Sciatic nerve (tissue), 2 donors: ENCODE results near the gene MKRN1. TPM values are rescaled to one million over a fixed set of nuclear protein-coding genes. Genes with fewer than 3 reads are reported as not detected.
"Not testable (repeated sequence)": the region's sequence is repeated elsewhere in the genome, so short reads cannot be mapped to it uniquely, and the experiment has no call there.

ENCODE experiments used
- ATAC-seq: fragments of 200-7000 bp; cut with Tn5 transposase; one replicate; pipeline ENCODE4 v1.9.1; 2020; ENCODE audit warnings: mild to moderate bottlenecking, moderate library complexity
- DNase-seq: peaks from one replicate; pipeline ENCODE4 v3.0.0-alpha.2; 2020; ENCODE audit warnings: low spot score
- intact Hi-C: fragments of 100-400 bp; cut with DNase I; formaldehyde crosslinking; loops from one replicate; pipeline ENCODE4 v1.14.2; 2022
- total RNA-seq: library from RNA; stranded (reverse); fragmentation: NEBNext Ultra II Directional; extraction: Animal tissue kit (Norgen Biotek cat#: 25700); gene quantifications from one replicate; pipeline ENCODE4 v1.2.1, GENCODE V29; 2021
- donor health status: DM: no; HTN: no; CAD: no.
- donor health status: DM: no; HTN: no; CAD: no.

Gene MKRN1, protein sequence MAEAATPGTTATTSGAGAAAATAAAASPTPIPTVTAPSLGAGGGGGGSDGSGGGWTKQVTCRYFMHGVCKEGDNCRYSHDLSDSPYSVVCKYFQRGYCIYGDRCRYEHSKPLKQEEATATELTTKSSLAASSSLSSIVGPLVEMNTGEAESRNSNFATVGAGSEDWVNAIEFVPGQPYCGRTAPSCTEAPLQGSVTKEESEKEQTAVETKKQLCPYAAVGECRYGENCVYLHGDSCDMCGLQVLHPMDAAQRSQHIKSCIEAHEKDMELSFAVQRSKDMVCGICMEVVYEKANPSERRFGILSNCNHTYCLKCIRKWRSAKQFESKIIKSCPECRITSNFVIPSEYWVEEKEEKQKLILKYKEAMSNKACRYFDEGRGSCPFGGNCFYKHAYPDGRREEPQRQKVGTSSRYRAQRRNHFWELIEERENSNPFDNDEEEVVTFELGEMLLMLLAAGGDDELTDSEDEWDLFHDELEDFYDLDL
- total RNA-seq = 113 TPM

- intact Hi-C loops = no loop called here
- ATAC-seq = peak; percentile 98
- DNase-seq = peak; percentile 94
Measured at GRCh38 chr7:140479062-140479738, at the start of gene MKRN1. Gene MKRN1, minus strand, starts transcription at chr7:140479505. Its CDS starts 161 bp downstream, at chr7:140479344.

DNA sequence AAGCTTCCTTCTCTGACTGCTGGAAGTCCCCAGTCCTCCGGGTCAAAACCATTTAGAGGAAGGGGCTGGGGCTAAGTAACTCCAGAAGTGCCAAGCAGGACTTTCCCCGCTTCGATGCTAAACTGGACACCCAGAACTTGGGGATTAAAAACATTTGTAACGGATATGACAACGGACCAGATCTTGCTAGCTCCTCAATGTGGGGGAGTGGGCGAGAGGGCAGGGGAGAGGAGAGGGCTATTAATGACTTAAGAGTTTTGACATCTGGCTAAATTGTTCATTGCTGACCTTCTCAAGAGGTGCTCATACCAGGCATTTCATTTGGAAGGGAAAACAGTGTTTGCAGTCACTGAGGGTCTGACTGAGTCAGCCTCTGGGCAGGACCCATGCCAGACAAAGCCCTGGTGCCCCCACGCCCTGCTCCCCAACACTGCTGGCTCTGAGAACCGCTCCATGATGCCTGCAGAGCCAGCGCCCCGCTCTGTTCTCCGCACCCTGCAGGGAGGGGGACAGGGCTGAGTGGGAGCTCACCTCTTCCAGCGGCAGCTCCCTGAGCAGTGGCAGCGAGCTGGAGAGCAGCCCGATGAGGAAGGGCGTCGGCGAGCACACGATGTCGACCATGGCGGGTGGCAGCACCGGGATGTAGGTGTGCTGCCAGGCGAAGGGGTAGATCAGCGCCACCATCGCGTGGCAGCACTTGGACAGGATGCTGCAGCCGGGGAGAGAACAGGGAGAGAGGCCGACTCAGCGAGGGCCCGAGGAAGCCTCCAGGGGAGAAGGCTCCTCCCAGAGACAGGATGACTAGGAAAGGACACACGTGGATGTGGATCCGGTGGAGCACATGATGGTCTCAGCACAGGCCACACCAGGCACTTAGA, 47.7 kb upstream of the MKRN1 start:
- DNase-seq = no peak
- ATAC-seq = peak; percentile 31
- intact Hi-C loops = no loop called here

DNA sequence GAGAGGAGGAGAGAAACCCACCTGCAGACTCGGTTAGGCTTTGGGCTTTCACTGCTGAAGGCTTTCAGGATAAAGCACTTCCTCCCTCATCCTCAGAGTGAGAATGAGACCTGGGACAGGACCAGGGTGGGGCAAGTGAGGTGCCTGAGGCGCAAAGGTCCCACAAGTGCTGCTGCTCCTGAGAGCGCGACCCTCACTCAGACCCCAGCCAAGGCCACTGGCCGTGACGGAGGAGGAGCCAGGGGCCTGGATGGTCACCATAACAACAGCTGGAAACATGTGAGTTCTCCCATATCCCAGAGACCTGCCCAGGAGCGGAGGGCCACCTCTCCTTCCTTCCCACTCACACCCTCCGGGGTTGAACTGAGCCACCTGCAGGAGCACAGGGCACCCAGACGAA, 46.9 kb upstream of the MKRN1 start:
- ATAC-seq (no peak), DNase-seq (no peak)
- intact Hi-C loops = no loop called here

DNA sequence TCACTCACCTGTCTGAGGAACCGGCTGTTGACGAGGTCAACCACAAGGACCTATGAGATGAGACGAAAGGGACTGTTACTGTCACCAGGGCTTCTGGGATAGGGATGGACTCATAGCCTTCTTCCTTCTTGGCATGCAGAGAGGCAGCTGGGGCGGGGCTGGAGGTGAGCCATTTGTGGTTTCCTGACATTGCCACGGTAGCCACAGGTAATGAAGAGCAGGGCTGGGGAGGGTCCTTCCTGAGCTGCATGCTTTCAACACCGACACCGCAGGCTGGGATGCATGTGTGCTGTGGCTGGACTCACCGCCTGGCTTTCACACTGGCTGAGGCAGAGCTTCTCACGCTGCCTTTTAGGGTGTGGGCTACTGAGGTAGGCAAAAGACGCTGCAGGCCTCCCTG, 46.4 kb upstream of the MKRN1 start:
- ATAC-seq = peak; percentile 18

DNA sequence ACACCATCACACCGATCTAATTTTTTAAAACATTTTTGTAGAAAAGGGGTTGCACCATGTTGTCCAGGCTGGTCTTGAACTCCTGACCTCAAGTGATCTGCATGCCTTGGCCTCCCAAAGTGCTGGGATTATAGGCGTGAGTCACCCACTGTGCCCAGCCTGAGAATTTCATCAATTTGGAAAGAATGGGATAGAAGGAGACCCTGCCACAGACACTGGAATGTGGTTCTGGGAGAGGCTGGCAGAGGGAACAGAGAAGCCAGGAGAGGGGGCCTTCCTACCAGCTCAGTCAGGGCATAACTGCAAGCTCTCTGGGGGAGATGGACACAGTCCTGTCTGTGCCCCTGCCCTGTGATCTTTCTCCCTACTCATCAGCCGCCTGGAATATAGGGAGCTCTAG, 42.1 kb upstream of the MKRN1 start:
- intact Hi-C loops = no loop called here
- DNase-seq (no peak), ATAC-seq (no peak)

More for the DNA sequence above, 46.4 kb upstream of the MKRN1 start:
- intact Hi-C loops = no loop called here
- DNase-seq = no peak

DNA sequence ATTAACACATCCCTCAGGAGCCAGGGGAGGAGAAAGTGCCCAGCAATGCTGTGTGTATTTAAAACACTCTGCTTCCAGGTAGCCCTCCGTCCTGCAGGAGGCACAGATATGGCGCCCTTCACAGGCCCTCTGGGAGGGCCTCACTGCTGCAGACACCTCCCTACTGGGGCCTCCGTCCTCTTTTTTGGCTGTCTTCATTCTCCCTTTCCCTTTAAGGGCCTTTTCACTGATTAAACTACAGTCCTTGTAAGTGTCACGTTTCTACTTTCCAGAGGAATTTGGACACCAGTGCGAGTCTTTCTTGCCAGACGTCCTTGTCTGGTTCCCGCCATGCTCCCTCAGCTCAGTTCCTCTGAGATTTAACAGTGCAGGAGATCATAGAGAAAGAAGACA, 39.7 kb upstream of the MKRN1 start:
- intact Hi-C loops = loop anchor here (5.0 kb wide), 1 partner anchor 138 kb away; no protein-coding TSS in a partner anchor

GRCh38 chr7:140518370-140519006, 39.2 kb upstream of the MKRN1 start:
- ATAC-seq = peak; percentile 49
- intact Hi-C loops = loop anchor here (5.0 kb wide), 1 partner anchor 139 kb away; no protein-coding TSS in a partner anchor
- DNase-seq = no peak

More for the DNA sequence above, 39.7 kb upstream of the MKRN1 start:
- peak; percentile 4 for ATAC-seq
- no peak for DNase-seq

DNA sequence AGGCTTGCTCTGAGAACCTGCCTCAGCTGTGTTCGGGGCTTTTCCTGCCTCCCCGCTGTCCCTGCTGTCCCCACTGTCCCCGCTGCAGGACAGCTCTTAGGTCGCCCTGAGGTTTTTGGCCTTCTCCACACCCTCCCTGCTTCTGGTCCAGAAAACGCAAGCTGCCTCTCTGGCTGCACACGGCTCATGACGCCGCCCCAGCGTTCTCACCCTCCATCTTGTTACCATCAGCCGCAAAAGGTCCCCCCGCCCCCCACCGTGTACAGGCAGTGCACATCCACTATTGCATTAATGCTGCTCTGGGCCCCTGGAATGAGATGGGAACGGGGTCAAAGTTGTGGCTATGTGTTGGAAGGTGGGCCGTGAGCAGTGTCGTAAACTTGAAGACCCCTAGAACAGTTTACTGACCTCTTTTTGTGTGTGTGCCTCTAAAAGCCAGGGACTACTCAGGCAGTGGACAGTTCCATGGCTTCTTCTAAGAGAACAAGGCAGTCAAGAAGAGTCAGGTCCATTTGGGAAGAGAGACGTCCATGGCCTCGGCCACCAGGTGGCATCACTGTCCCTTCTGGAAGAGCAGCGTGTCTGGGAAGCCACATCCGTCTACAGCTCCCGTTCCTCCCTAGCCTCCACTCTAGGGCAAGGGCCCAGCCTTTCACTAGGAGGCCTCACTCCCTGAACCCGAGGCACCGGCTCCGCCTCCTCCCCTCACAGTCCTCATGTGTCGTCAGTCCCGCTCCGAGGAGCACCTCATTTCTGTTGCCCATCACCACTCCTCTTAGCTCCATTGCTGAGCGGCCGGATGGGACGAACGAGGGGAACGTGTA, 38.5 kb upstream of the MKRN1 start:
- intact Hi-C loops = loop anchor here (5.0 kb wide), 1 partner anchor 140 kb away; no protein-coding TSS in a partner anchor
- DNase-seq (peak; percentile 96), ATAC-seq (peak; percentile 96)

DNA sequence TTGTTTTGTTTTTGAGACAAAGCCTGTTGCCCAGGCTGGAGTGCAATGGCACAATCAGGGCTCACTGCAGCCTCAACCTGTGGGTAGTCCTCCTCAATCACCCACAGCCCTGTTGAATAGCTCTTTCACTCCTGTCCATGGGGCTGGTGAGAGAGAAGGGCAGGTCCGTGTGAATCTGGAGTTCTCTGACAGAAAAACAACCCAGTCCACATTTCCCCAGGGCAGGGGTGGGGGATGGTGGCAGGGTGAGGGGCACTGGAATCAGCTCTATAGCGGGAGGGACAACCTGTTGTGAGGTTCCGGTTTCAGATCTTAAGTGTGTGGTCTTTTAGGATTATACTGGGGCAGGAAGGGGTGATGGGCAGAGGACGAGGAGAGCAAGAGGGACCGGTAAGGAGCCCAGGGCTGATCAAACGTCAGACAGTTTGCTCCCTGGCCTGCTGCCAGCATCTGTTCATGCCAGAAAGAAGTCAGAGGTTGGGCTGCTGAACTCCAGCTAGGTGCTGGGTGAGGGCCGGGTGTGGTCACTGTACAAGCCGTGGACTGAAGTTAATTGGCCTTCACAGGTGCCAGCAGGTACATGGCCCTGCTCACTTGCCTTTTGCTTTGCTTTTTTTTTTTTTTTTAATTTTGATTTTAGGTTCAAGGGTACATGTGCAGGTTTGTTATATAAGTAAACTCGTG, 33.2 kb upstream of the MKRN1 start:
- DNase-seq = no peak
- intact Hi-C loops = no loop called here
- ATAC-seq = no peak

- intact Hi-C loops = no loop called here
- DNase-seq = no peak
- no peak for ATAC-seq
Measured at GRCh38 chr7:140509789-140510188, 30.5 kb upstream of the MKRN1 start.

GRCh38 chr7:140507556-140507955, 28.3 kb upstream of the MKRN1 start:
- intact Hi-C loops, DNase-seq, ATAC-seq: not testable (repeated sequence)

- intact Hi-C loops = no loop called here
- no peak for DNase-seq
- ATAC-seq = peak; percentile 48
Measured at GRCh38 chr7:140506788-140507464, 27.6 kb upstream of the MKRN1 start.

DNA sequence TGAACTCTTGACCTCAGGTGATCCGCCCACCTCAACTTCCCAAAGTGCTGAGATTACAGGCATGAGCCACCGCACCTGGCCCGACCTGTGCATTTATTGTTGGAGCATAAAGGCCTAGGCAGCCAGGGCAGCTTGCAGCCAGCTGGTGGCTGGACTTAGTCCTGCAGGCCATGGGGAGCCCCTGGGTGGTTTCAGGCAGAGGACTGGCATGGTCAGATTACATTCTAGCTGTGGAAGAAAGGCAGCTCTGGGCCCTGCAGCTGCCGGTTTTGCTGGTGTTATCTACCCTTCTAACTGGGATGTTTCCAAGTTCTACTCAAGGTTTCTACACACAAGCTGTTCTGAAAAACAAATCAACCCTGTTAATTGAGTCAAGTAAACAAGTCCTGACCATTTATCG, 22.7 kb upstream of the MKRN1 start:
- ATAC-seq = no peak

DNA sequence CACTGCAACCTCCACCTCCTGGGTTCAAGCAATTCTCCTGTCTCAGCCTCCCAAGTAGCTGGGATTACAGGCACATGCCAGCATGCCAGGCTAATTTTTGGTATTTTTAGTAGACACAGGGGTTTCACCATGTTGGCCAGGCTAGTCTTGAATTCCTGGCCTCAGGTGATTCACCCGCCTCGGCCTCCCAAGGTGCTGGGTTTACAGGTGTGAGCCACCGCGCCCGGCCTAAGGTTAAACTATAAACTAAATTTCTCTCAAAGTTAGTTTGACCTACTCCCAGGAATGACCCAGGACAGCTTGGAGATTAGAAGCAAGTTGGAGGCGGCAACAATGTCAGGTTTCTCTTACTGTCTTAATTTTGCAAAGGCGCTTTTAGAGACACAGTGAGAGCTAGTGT, 18.5 kb upstream of the MKRN1 start:
- ATAC-seq, intact Hi-C loops, DNase-seq: not testable (repeated sequence)

More for the DNA sequence above, 22.7 kb upstream of the MKRN1 start:
- DNase-seq = no peak
- intact Hi-C loops = no loop called here

GRCh38 chr7:140497241-140497769, 18.0 kb upstream of the MKRN1 start:
- ATAC-seq (no peak), DNase-seq (no peak)
- intact Hi-C loops = no loop called here

DNA sequence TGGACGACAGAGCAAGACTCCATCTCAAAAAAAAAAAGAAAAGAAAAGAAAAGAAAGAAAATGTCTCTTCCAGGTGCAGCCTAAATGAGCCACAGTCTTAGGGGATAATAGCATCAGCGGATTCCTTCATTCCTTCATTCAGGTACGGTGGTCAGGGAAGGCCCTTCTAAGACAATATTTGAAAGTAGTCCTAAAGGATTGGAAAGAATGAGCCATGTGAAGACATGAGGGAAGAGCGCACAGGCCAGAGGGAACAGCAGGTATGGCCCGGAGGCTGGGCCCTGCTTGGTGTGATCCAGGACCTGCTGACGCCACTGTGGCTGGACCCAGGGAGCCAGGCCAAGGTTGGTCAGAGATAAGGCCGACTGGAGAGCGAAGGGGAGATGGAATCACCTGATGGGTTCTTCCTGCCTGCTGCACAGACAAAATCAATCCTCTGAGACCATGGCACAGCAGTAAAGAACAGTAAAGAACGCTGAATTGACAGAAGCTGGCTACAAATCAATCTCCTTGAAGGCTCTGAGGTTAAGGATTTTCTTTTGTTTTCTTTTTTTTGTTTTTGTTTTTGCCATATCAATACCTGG, 16.3 kb upstream of the MKRN1 start:
- DNase-seq (no peak), ATAC-seq (no peak)
- intact Hi-C loops = no loop called here
